Esophagus muscularis mucosa (tissue), 4 donors: ENCODE results near the gene CCNF.

Source experiments
- CTCF ChIP-seq, 3 experiments: fragments of 200-600 bp in 2 of 3; fragments of 450-650 bp in 1 of 3; sonication (generic) in 2 of 3; IDR thresholded peaks; one replicate each; pipeline ENCODE4 v1.5.1; 2017 to 2019; ENCODE audit warnings: antibody characterized with exemption in 3 of 3, mild to moderate bottlenecking in 2 of 3, moderate library complexity in 1 of 3
- EP300 ChIP-seq: sonication (generic); formaldehyde crosslinking; IDR thresholded peaks from one replicate; pipeline ENCODE4 v1.6.1; 2017; ENCODE audit warnings: antibody characterized with exemption
- POLR2A ChIP-seq: fragments of 450-650 bp; IDR thresholded peaks from one replicate; pipeline ENCODE4 v1.6.1; 2017; ENCODE audit warnings: antibody characterized with exemption, moderate library complexity, mild to moderate bottlenecking, low read depth
- POLR2AphosphoS5 ChIP-seq, 2 donors: sonication (generic); formaldehyde crosslinking; IDR thresholded peaks; one replicate each; pipeline ENCODE4 v1.6.1; 2017; ENCODE audit warnings: antibody characterized with exemption in 2 of 2

- TF ChIP-seq CTCF (IDR thresholded peaks at IDR 0.05) = no peak
- no peak for TF ChIP-seq EP300
- TF ChIP-seq POLR2AphosphoS5 (IDR thresholded peaks at IDR 0.05) = no peak
- no peak for TF ChIP-seq POLR2A
Measured at GRCh38 chr16:2425008-2425518, 4.2 kb upstream of the CCNF start.
